Activated T-cell treated with anti-CD3 and anti-CD28 coated beads for 48 hours (primary cell): ENCODE results near the gene NUTF2.
"Not testable (repeated sequence)": the region's sequence is repeated elsewhere in the genome, so short reads cannot be mapped to it uniquely, and the experiment has no call there.

ENCODE experiments used
- DNase-seq: peaks from one replicate; pipeline ENCODE4 v3.0.0-alpha.2; 2020; ENCODE audit warnings: low read depth

The NUTF2 gene

GRCh38 chr16:67885545-67885944 lies 38.8 kb downstream of the NUTF2 start:
- DNase-seq, result no peak

GRCh38 chr16:67885976-67886375 lies 39.2 kb downstream of the NUTF2 start:
- no peak for DNase-seq

- no peak for DNase-seq
Measured at GRCh38 chr16:67886387-67886786, 39.7 kb downstream of the NUTF2 start.

- DNase-seq, result no peak
Measured at GRCh38 chr16:67888331-67888730, 41.6 kb downstream of the NUTF2 start.

- DNase-seq, result no peak
Measured at GRCh38 chr16:67892375-67892774, 45.6 kb downstream of the NUTF2 start.

- DNase-seq, result peak; percentile 93
Measured at GRCh38 chr16:67892899-67893742, 46.4 kb downstream of the NUTF2 start, which contains the start of gene PSKH1. Gene PSKH1 (plus strand): TSS chr16:67893254. CDS start chr16:67908750, 15,496 bp downstream.

- DNase-seq, result no peak
Measured at GRCh38 chr16:67893743-67894399, 47.1 kb downstream of the NUTF2 start.

- DNase-seq, result no peak
Measured at GRCh38 chr16:67897231-67897630, 50.5 kb downstream of the NUTF2 start.

GRCh38 chr16:67901734-67902133 lies 55.0 kb downstream of the NUTF2 start:
- DNase-seq, result no peak

- DNase-seq, result no peak
Measured at GRCh38 chr16:67902831-67903230, 56.1 kb downstream of the NUTF2 start.

GRCh38 chr16:67907397-67908180 lies 60.9 kb downstream of the NUTF2 start:
- DNase-seq, result no peak

- DNase-seq, result no peak
Measured at GRCh38 chr16:67909056-67909742, 62.5 kb downstream of the NUTF2 start.

- DNase-seq, result no peak
Measured at GRCh38 chr16:67910158-67910557, 63.4 kb downstream of the NUTF2 start.

GRCh38 chr16:67914758-67915495 lies 68.2 kb downstream of the NUTF2 start:
- no peak for DNase-seq

GRCh38 chr16:67915496-67915769 lies 68.7 kb downstream of the NUTF2 start:
- not testable (repeated sequence) for DNase-seq

GRCh38 chr16:67915831-67916723 lies 69.3 kb downstream of the NUTF2 start:
- no peak for DNase-seq

- DNase-seq, result no peak
Measured at GRCh38 chr16:67917140-67917851, 70.6 kb downstream of the NUTF2 start.

GRCh38 chr16:67917852-67918236 lies 71.1 kb downstream of the NUTF2 start:
- peak; percentile 34 for DNase-seq

GRCh38 chr16:67919622-67920221 lies 73.0 kb downstream of the NUTF2 start:
- DNase-seq, result no peak
